H9 (cell line): ENCODE data around the gene MGAT4B. TPM values are rescaled to one million over a fixed set of nuclear protein-coding genes. Genes with fewer than 3 reads are reported as not detected.

Experiments
- DNase-seq: peaks from one replicate; pipeline ENCODE4 v3.0.0-alpha.2; 2017
- H2AFZ ChIP-seq: one replicate; pipeline ENCODE4 v1.6.1; 2013; ENCODE audit warnings: mild to moderate bottlenecking, low read length, control low read depth, moderate library complexity
- H2AK5ac ChIP-seq: 2 replicates; pipeline ENCODE4 v1.6.1; 2013; ENCODE audit warnings: low read length, control low read depth, mixed read lengths; ENCODE audit not compliant: insufficient read length
- H2BK120ac ChIP-seq: one replicate; pipeline ENCODE4 v1.6.1; 2013; ENCODE audit warnings: low read depth, mild to moderate bottlenecking, low read length, control low read depth, inconsistent platforms; ENCODE audit not compliant: poor library complexity, severe bottlenecking
- H2BK12ac ChIP-seq: 2 replicates; pipeline ENCODE4 v1.6.1; 2013; ENCODE audit warnings: low read length, control low read depth, mixed read lengths, low read depth; ENCODE audit not compliant: insufficient read length
- H2BK15ac ChIP-seq: 2 replicates; pipeline ENCODE4 v1.6.1; 2013; ENCODE audit warnings: low read depth, low read length, control low read depth
- H2BK20ac ChIP-seq: one replicate; pipeline ENCODE4 v1.6.1; 2013; ENCODE audit warnings: low read depth, mild to moderate bottlenecking, low read length, control low read depth, inconsistent platforms; ENCODE audit not compliant: poor library complexity, severe bottlenecking
- H2BK5ac ChIP-seq: 2 replicates; pipeline ENCODE4 v1.6.1; 2013; ENCODE audit warnings: low read length, control low read depth, mixed read lengths; ENCODE audit not compliant: insufficient read length
- H3K14ac ChIP-seq: 2 replicates; pipeline ENCODE4 v1.6.1; 2013; ENCODE audit warnings: low read length, control low read depth; ENCODE audit not compliant: insufficient read depth
- H3K18ac ChIP-seq: 2 replicates; pipeline ENCODE4 v1.6.1; 2013; ENCODE audit warnings: low read depth, mild to moderate bottlenecking, mixed read lengths, low read length, control low read depth; ENCODE audit not compliant: insufficient read length
- H3K23ac ChIP-seq: 2 replicates; pipeline ENCODE4 v1.6.1; 2013; ENCODE audit warnings: low read length, control low read depth, mixed read lengths, low read depth; ENCODE audit not compliant: insufficient read length
- H3K23me2 ChIP-seq: 2 replicates; pipeline ENCODE4 v1.6.1; 2013; ENCODE audit warnings: low read depth, mild to moderate bottlenecking, mixed read lengths, low read length, control low read depth; ENCODE audit not compliant: insufficient read length, poor library complexity, severe bottlenecking
- H3K27ac ChIP-seq: 2 replicates; pipeline ENCODE4 v1.5.1; 2013; ENCODE audit warnings: low read length, control low read depth, mixed read lengths, low read depth; ENCODE audit not compliant: insufficient read length
- H3K27me3 ChIP-seq: 2 replicates; pipeline ENCODE4 v1.6.1; 2013; ENCODE audit warnings: low read length, control low read depth, inconsistent platforms; ENCODE audit not compliant: insufficient read depth
- H3K4ac ChIP-seq: 2 replicates; pipeline ENCODE4 v1.6.1; 2013; ENCODE audit warnings: low read depth, mild to moderate bottlenecking, control low read depth, inconsistent platforms, low read length, moderate library complexity
- H3K4me1 ChIP-seq: 2 replicates; pipeline ENCODE4 v1.6.1; 2013; ENCODE audit warnings: low read length, control low read depth, inconsistent platforms; ENCODE audit not compliant: insufficient read depth
- H3K4me2 ChIP-seq: 2 replicates; pipeline ENCODE4 v1.6.1; 2013; ENCODE audit warnings: low read length, control low read depth, mixed read lengths; ENCODE audit not compliant: insufficient read length, insufficient read depth
- H3K56ac ChIP-seq: 2 replicates; pipeline ENCODE4 v1.6.1; 2013; ENCODE audit warnings: low read depth, mild to moderate bottlenecking, mixed read lengths, low read length, control low read depth; ENCODE audit not compliant: insufficient read length
- H3K79me1 ChIP-seq: 2 replicates; pipeline ENCODE4 v1.6.1; 2013; ENCODE audit warnings: low read depth, mild to moderate bottlenecking, moderate library complexity, low read length, control low read depth, inconsistent platforms; ENCODE audit not compliant: insufficient read depth, poor library complexity, severe bottlenecking
- H3K79me2 ChIP-seq: 2 replicates; pipeline ENCODE4 v1.6.1; 2013; ENCODE audit warnings: low read length, control low read depth, inconsistent platforms; ENCODE audit not compliant: insufficient read depth
- H3K9ac ChIP-seq: 2 replicates; pipeline ENCODE4 v1.6.1; 2013; ENCODE audit warnings: low read length, control low read depth, mixed read lengths; ENCODE audit not compliant: insufficient read length; ENCODE audit errors: extremely low read depth
- H3K9me3 ChIP-seq: one replicate; pipeline ENCODE4 v1.6.1; 2013; ENCODE audit warnings: low read depth, low read length, inconsistent platforms; ENCODE audit not compliant: control insufficient read depth
- H3T11ph ChIP-seq: one replicate; pipeline ENCODE4 v1.6.1; 2013; ENCODE audit warnings: mild to moderate bottlenecking, low read length, control low read depth, inconsistent platforms
- H4K20me1 ChIP-seq: one replicate; pipeline ENCODE4 v1.6.1; 2013; ENCODE audit not compliant: control insufficient read depth, insufficient read length, insufficient read depth
- H4K5ac ChIP-seq: 2 replicates; pipeline ENCODE4 v1.6.1; 2013; ENCODE audit warnings: low read depth, mild to moderate bottlenecking, mixed read lengths, low read length, control low read depth; ENCODE audit not compliant: insufficient read length
- H4K8ac ChIP-seq: replicated peaks from 2 replicates; pipeline ENCODE4 v1.6.1; 2013; ENCODE audit warnings: low read length, control low read depth, mixed read lengths, low read depth; ENCODE audit not compliant: insufficient read length
- H4K91ac ChIP-seq: 2 replicates; pipeline ENCODE4 v1.6.1; 2013; ENCODE audit warnings: low read depth, mild to moderate bottlenecking, moderate library complexity, mixed read lengths, low read length, control low read depth; ENCODE audit not compliant: insufficient read length
- H3K27ac Mint-ChIP-seq, 3 experiments: 2 replicates in 2 of 3; 3 replicates in 1 of 3; pipeline ENCODE4 v1.8.0; 2020 to 2021; ENCODE audit warnings: mixed read lengths in 3 of 3, mild to moderate bottlenecking in 1 of 3, moderate library complexity in 1 of 3
- H3K27me3 Mint-ChIP-seq: 2 replicates; pipeline ENCODE4 v1.8.0; 2021; ENCODE audit warnings: low read depth, mild to moderate bottlenecking, moderate library complexity, mixed read lengths
- H3K36me3 Mint-ChIP-seq, 3 experiments: 2 replicates in 2 of 3; 3 replicates in 1 of 3; pipeline ENCODE4 v1.8.0; 2020 to 2021; ENCODE audit warnings: low read depth in 3 of 3, mixed read lengths in 3 of 3; ENCODE audit not compliant: insufficient read depth in 1 of 3
- H3K4me1 Mint-ChIP-seq, 2 experiments: 2 replicates each; pipeline ENCODE4 v1.8.0; 2020; ENCODE audit warnings: mixed read lengths in 2 of 2
- H3K4me3 Mint-ChIP-seq, 2 experiments: 2 replicates in 1 of 2; 3 replicates in 1 of 2; pipeline ENCODE4 v1.8.0; 2020 to 2021; ENCODE audit warnings: mild to moderate bottlenecking in 2 of 2, mixed read lengths in 2 of 2, moderate library complexity in 1 of 2
- H3K9me3 Mint-ChIP-seq, 2 experiments: 2 replicates in 1 of 2; 3 replicates in 1 of 2; pipeline ENCODE4 v1.8.0; 2020; ENCODE audit warnings: mild to moderate bottlenecking in 2 of 2, mixed read lengths in 2 of 2, moderate library complexity in 1 of 2
- WGBS: extraction: QIAGEN DNeasy Blood & Tissue Kit; methylation state at CpG from one replicate; pipeline ENCODE4 v1.1.7; 2013; ENCODE audit warnings: missing lambda C conversion rate, low lambda C conversion rate, mixed read lengths; ENCODE audit not compliant: insufficient read length; ENCODE audit errors: extremely low coverage; 5-methylcytosine and 5-hydroxymethylcytosine counted together
- total RNA-seq: library from RNA; stranded (reverse); gene quantifications from 2 replicates; pipeline ENCODE4 v1.2.1, GENCODE V29; 2021
- TF ChIP-seq, protein P1 (sequence below): fragments of 200-600 bp; sonication (generic); conservative IDR thresholded peaks from 3 replicates; pipeline ENCODE4 v1.8.0; 2021; ENCODE audit warnings: antibody characterized with exemption, mild to moderate bottlenecking

The MGAT4B gene
- total RNA-seq, 1 experiment from 2014 or later: 147 TPM

DNA sequence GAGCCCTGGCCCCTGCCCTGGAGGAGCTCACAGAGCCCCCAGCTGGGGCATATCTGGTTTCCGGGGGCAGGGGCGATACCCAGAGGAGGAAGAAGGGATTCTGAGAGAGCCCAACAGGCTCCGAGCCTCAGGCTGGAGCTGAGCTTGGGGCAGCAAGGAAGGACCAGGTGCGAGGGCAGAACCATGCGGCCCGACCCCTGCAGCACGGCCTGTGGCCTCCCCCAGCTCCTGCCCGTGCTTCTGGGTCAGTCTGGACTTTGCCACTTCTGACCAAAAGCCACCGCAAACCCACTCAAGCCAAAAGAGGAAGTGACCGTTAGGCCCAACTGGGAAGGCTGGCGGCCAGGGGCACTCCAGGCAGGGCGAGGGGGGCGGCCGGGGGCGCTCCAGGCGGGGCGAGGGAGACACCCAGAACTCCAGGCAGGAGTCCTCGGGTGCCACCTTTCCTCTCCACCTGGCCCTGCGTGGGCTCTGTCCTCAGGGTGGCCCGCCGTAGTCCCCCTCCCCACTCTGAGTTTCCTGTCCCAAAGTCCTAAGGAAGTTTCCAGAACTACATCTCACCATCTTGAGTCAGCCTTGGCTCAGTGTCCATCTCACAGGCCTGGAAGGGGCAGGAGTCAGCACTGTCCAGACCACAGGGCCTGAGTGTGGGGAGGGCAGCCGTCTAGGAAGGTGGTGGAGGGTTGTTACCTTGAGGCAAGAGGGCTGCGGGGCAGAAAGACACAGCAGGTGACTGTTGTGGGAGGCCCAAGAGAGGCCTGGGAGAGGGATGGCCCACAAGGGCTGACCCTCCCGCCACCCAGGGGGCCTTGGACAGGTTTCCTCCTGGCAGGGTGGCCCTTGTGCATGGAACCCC is 13.8 kb downstream of the MGAT4B start:
- no CpG with 5 or more reads among the region's 24 CpGs for WGBS
- peaks cover 8 to 14% (median 14%) of the 10 kb centered on the region in 3 experiments; a peak in 6 of 7 replicates for H3K36me3 Mint-ChIP-seq
- no peaks in the 10 kb centered on the region for H3K27me3 ChIP-seq
- peak overlapping the region in 1 of 2 experiments; percentile 58; a peak in 2 of 5 replicates for H3K4me3 Mint-ChIP-seq
- TF ChIP-seq, protein P1, sequence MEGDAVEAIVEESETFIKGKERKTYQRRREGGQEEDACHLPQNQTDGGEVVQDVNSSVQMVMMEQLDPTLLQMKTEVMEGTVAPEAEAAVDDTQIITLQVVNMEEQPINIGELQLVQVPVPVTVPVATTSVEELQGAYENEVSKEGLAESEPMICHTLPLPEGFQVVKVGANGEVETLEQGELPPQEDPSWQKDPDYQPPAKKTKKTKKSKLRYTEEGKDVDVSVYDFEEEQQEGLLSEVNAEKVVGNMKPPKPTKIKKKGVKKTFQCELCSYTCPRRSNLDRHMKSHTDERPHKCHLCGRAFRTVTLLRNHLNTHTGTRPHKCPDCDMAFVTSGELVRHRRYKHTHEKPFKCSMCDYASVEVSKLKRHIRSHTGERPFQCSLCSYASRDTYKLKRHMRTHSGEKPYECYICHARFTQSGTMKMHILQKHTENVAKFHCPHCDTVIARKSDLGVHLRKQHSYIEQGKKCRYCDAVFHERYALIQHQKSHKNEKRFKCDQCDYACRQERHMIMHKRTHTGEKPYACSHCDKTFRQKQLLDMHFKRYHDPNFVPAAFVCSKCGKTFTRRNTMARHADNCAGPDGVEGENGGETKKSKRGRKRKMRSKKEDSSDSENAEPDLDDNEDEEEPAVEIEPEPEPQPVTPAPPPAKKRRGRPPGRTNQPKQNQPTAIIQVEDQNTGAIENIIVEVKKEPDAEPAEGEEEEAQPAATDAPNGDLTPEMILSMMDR: no peak
- H2BK120ac ChIP-seq: no peak overlapping the region
- H3K79me1 ChIP-seq: no peaks in the 10 kb centered on the region
- no peaks in the 10 kb centered on the region for H3K79me2 ChIP-seq
- H3K9me3 Mint-ChIP-seq: peaks cover 3 to 4% of the 10 kb centered on the region in 2 experiments
- no peak overlapping the region for H3K14ac ChIP-seq
- no peak overlapping the region for H3K23ac ChIP-seq
- no peak overlapping the region for H3K9ac ChIP-seq
- H4K20me1 ChIP-seq: no peaks in the 10 kb centered on the region
- H2BK12ac ChIP-seq: no peak overlapping the region
- no peak overlapping the region for H3T11ph ChIP-seq
- no peaks in the 10 kb centered on the region for H3K9me3 ChIP-seq
- no peak overlapping the region for H2BK15ac ChIP-seq
- no peak overlapping the region for H2AK5ac ChIP-seq
- no peak overlapping the region for H4K91ac ChIP-seq
- H3K4me1 Mint-ChIP-seq: peaks cover 17 to 18% of the 10 kb centered on the region in 2 experiments
- H4K8ac ChIP-seq: no peak overlapping the region
- no peaks in the 10 kb centered on the region for H3K4me1 ChIP-seq
- no peak overlapping the region for H3K4me2 ChIP-seq
- no peak overlapping the region for H3K56ac ChIP-seq
- H3K18ac ChIP-seq: no peak overlapping the region
- no peak overlapping the region for H2BK20ac ChIP-seq
- H3K27me3 Mint-ChIP-seq: peaks cover 7% of the 10 kb centered on the region
- no peak overlapping the region for H2AFZ ChIP-seq
- no peak overlapping the region for H3K4ac ChIP-seq
- peak overlapping the region in 1 of 3 experiments; percentile 34; a peak in 2 of 7 replicates for H3K27ac Mint-ChIP-seq
- H3K27ac ChIP-seq: no peak overlapping the region
- H4K5ac ChIP-seq: no peak overlapping the region
- no peak for DNase-seq
- no peak overlapping the region for H2BK5ac ChIP-seq
- peaks cover 3% of the 10 kb centered on the region for H3K23me2 ChIP-seq
